Left ventricle myocardium superior (tissue), 1 donor: Measurements from ENCODE around the gene LGALS16. TPM values are rescaled to one million over a fixed set of nuclear protein-coding genes. Genes with fewer than 3 reads are reported as not detected.
A peak's percentile ranks its signal among the peaks of the same experiment; 100 is the strongest.
"Not testable (repeated sequence)": the region's sequence is repeated elsewhere in the genome, so short reads cannot be mapped to it uniquely, and the experiment has no call there.

ENCODE experiments used
- ATAC-seq: fragments of 200-7000 bp; cut with Tn5 transposase; one replicate; pipeline ENCODE4 v1.9.1; 2020; ENCODE audit warnings: mild to moderate bottlenecking, moderate library complexity
- DNase-seq: peaks from one replicate; pipeline ENCODE4 v3.0.0-alpha.2; 2020
- intact Hi-C: fragments of 100-400 bp; cut with micrococcal nuclease; formaldehyde crosslinking; loops from one replicate; pipeline ENCODE4 v1.11.0; 2022
- total RNA-seq: library from RNA; stranded (reverse); fragmentation: NEBNext Ultra II Directional; extraction: Animal tissue kit (Norgen Biotek cat#: 25700); gene quantifications from one replicate; pipeline ENCODE4 v1.2.1, GENCODE V29; 2021
- donor health status: DM: no; HTN: yes; CAD: no; lungs with severe emphysema.

Gene LGALS16
- total RNA-seq, 1 donor from 2014 or later: not detected

DNA sequence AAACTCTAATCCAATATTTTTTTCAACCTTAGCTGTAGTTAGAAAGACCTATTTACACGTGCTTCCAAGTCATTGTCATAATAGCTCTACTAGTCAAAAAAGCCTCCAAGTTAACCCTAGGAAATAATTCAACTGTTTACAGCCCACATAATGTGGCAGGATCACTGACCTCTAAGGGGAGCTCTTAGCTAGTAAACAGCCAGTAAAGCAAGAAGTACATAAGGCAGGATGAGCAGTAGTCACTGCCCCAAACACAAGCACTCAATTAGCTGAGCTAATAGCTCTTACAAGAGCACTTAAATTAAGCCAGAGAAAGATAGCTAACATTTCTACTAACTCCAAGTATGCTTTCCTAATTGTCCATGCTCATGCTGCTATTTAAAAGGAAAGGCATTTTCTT lies 18.1 kb downstream of the LGALS16 start:
- DNase-seq, ATAC-seq, intact Hi-C loops: not testable (repeated sequence)

GRCh38 chr19:39676004-39676403 lies 20.3 kb downstream of the LGALS16 start:
- DNase-seq: no peak
- ATAC-seq: no peak
- intact Hi-C loops: no loop called here

GRCh38 chr19:39677961-39678889 lies 22.5 kb downstream of the LGALS16 start:
- intact Hi-C loops: no loop called here
- ATAC-seq: peak; percentile 84
- no peak for DNase-seq

DNA sequence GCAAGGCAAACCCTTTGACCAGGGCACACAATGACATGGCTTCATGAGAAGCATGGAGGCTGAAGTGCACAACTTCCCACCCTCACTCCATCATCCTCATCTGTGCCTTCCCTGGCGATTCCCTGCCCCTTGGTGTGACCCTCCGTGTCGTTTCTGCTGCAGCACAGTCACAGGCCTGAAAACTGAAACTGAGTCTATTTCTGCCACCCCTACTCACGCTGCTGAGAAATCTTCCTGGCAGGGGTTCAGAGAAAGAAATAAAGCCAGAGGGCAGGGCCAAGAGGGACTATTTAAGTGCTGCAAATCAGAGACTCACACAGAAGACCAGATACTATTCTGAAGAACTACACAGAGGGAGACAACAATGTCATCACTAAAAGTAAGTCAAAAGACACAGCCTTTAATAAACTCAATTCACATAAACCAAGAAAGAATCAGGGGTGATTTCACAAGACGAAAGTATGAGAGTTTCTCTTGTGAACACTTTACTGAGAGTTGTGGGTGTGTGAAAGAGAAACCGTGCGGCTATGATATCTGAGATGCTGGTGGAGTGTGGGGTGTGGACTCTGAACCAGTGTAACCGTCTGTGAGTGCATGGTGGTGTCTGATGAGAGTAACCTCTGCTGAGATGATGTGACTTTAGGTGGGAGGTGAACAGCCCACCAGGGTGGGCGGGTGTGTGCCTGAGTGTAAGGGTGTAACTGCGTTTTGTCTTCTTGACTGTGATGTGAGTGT lies 23.5 kb downstream of the LGALS16 start:
- DNase-seq (no peak), ATAC-seq (peak; percentile 92)
- intact Hi-C loops: no loop called here

- intact Hi-C loops: no loop called here
- ATAC-seq: no peak
- no peak for DNase-seq
Observed at GRCh38 chr19:39679791-39680168, 24.1 kb downstream of the LGALS16 start.

DNA sequence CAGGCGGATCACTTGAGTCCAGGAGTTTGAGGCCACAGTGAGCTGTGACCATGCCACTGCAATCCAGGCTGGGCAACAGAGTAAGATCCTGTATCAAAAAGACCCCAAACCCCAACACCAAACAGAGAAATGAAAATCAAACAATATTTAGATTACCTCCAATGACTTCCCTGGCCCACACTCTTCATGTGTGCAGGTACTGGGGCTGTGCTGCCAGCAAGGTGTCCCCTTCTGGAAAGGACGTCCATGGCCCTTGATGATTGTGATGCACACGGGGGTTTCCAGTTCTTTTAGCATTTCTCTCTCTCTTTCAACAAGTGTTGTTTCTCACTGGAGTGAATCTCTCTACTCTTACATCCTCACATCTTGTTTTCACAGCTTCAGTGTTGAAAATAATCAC lies 24.9 kb downstream of the LGALS16 start:
- ATAC-seq: no peak
- intact Hi-C loops: no loop called here

DNA sequence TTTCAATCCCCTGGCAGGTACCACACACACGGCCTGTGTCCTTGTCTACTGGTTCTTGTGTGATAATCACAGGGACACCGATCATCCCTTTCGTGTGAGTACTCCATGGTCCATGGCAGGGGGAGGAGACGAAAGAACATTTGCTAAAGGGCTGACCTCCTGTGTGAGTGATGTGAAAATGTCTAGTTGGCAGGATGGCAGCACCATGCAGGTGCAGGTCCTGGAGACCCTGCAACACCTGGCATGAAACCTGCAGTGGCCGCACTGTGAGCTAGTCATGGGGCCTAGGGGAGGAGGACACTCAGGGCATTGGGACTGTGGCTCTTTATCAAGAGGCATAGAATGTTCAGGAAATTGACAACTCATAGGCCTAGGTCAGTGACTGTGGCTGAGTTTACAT lies 25.7 kb downstream of the LGALS16 start:
- intact Hi-C loops: no loop called here
- DNase-seq (no peak), ATAC-seq (no peak)

More for the DNA sequence above, 24.9 kb downstream of the LGALS16 start:
- DNase-seq: no peak

DNA sequence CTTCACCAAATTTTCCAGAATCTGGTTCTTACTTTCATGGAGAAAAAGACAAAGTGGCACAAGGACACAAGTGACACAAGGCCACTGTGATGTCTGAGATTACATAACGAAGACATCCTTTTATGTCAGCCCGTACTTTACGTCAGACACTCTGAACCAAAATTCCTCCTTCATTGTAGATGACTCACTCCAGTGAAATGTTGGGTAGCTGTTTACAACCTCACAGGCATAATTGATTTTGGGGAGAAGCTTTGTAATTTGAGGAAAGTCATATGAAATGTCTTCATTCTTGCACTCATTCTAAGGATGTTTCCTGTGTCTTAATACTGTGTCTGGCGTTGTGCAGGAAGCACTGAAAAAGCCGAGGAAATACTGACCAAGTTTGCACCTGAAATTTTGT lies 28.6 kb downstream of the LGALS16 start:
- DNase-seq (no peak), ATAC-seq (no peak)
- intact Hi-C loops: no loop called here

- intact Hi-C loops: no loop called here
- DNase-seq (no peak), ATAC-seq (no peak)
Observed at GRCh38 chr19:39686739-39687138, 31.0 kb downstream of the LGALS16 start.

DNA sequence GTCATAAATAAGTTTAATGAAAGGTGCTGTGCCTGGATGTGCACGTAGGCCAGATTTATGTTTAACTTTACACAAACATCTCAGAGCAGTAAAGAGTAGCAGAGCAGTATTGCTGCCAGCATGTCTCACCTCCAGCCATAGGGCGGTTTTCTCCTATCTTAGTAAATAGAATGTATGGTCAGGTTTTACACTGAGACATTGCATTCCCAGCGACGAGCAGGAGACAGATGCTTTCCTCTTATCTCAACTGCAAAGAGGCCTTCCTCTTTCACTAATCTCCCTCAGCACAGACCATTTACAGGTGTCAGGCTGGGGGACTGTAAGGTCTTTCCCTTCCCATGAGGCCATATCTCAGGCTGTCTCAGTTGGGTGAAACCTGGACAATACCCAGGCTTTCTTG lies 32.9 kb downstream of the LGALS16 start:
- intact Hi-C loops, ATAC-seq, DNase-seq: not testable (repeated sequence)

- intact Hi-C loops: no loop called here
- no peak for ATAC-seq
- DNase-seq: no peak
Observed at GRCh38 chr19:39692166-39692565, 36.5 kb downstream of the LGALS16 start.

DNA sequence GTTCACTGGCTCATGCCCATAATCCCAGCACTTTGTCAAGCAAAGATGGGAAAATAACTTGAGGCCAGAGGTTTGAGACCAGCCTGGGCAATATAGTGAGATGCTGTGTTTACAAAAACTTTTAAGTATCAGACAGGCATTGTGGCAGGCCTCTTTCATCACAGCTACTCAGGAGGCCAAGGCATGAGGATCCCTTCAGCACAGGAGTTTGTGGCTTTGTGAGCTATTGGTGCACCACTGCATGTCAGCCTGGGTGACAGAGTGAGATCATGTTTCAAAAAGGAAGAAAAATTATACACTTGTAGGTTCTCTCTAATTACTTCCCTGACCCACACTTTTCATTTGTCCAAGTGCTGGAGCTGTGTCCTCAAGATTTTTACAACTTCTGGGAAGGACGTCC lies 37.1 kb downstream of the LGALS16 start:
- DNase-seq (no peak), ATAC-seq (no peak)
- intact Hi-C loops: no loop called here

DNA sequence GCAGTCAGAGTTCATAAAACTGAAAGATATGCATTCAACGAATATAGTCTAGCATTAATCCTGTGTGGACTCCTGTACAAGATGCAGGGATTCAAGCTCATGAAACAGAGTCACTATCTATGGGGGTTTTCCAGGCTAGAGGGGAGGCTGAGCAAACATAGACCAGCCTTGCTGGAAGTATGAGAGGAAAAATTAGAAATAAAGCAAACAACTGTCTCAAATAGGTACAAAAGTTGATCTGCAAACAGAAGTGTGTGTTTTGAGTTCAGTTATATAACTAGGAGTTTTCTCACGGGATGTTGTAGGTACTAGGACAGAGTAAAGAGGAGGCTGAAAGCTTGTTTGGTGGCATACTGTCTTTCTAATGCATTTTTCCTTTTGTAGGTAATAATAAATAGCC lies 40.0 kb downstream of the LGALS16 start:
- ATAC-seq (no peak), DNase-seq (no peak)
- intact Hi-C loops: no loop called here

DNA sequence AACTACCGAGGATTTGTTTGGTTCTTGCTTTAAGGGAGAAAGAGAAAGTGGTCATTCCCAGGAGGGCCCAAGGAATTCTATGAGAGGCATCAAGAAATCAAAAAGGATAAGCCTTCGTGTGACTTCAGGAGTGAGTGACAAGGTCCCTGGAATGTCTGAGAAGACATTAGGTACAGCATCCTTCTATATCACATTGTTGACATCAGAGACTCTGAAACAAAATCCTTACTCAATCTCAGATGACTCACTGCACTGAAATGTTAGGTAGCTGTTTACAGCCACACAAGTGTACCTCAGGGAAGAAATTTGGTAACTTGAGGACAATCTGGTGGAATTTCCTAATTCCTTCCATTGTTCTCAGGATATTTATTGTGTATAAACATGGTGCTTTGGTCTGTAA lies 40.7 kb downstream of the LGALS16 start:
- DNase-seq (no peak), ATAC-seq (no peak)
- intact Hi-C loops: no loop called here

DNA sequence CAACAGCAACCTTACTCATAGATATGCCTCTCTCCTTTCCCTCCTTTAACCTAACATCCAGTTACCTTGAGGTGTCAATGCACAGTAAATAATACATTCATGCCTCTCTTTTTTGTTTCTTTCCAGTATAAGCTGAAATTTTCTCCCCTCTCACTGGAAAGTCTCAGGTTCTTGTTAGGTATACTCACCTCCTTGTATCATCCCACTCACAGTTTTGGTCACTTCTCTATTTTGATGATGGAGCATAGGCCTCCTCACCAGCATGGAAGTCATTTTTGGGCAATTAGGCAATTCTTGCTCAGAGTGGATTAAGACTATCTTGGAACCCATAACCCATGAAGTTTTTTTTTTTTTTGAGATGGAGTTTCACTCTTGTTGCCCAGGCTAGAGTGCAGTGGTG lies 42.8 kb downstream of the LGALS16 start:
- DNase-seq (no peak), ATAC-seq (no peak)
- intact Hi-C loops: no loop called here

- no peak for ATAC-seq
- intact Hi-C loops: no loop called here
- no peak for DNase-seq
Observed at GRCh38 chr19:39701291-39701690, 45.6 kb downstream of the LGALS16 start.

GRCh38 chr19:39704181-39705044 lies 48.7 kb downstream of the LGALS16 start, which contains the start of gene LGALS14:
Gene LGALS14 (plus strand): TSS chr19:39704481. CDS start chr19:39704529, 48 bp downstream.
- no peak for ATAC-seq
- DNase-seq: no peak
- intact Hi-C loops: no loop called here

DNA sequence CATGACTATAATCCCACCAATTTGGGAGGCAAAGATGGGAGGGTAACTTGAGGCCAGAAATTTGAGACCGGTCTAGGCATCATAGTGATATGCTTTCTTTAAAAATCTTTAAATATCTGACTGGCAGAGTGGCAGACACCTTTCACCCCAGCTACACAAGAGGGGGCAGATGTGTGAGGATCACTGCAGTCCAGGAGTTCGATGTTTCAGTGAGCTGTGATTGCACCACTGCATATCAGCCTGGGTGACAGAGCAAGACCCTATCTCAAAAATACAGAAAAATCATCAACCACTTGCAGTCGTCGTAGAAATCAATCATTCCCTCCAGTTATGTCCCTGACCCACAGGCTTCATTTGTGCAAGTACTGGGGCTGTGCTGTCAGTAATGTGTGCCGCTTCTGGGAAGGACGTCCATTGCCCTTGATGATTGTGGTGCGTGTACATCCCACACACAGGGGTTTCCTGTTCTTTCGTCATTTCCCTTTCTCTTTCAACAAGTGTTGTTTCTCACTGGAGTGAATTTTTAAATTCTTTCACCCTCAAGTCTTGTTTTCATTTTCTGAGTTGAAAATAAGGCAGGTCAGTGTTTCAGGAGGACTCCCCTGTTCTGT lies 50.0 kb downstream of the LGALS16 start:
- intact Hi-C loops: no loop called here
- no peak for DNase-seq
- no peak for ATAC-seq

DNA sequence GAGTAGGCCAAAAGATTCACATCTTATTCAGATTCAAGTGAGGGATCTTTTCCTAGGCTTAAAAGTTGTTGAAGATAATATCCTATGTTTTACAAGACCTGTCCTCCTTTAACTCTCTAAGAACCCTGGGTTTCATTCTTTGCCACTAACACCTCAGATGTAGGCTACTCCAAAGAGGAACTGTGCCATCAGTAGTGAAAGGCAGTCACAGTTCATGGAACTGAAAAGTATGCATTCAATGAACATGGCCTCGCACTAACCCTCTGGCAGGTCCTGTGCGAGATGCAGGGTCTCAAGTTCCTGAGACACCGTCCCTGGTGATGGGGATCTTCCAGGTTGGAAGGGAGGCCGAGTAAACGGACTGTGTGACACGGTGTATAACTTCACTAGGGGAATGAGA lies 52.9 kb downstream of the LGALS16 start:
- ATAC-seq (no peak), DNase-seq (no peak)
- intact Hi-C loops: no loop called here
